Measurements from ENCODE around the gene KCNC1.

DNA sequence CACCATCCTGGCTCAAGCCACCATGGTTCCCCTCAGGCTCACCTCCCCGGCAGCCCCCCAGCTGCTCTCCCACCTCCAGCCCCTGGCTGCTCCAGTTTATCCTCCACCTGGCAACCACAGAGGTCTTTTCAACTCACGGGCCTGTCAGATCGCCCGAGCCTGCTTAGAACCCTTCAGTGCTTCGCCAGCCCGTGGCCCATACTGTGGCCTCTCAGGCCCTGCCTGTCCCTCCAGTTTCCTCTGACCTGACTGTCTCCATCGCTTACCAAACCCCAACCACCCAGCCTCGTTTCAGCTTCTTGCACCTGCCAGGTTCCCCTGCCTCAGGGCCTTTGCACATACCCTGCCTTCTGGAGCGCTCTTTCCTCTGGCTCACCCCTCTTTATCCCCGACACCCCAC lies 6.9 kb downstream of the KCNC1 start:
- TF ChIP-seq, protein P1, sequence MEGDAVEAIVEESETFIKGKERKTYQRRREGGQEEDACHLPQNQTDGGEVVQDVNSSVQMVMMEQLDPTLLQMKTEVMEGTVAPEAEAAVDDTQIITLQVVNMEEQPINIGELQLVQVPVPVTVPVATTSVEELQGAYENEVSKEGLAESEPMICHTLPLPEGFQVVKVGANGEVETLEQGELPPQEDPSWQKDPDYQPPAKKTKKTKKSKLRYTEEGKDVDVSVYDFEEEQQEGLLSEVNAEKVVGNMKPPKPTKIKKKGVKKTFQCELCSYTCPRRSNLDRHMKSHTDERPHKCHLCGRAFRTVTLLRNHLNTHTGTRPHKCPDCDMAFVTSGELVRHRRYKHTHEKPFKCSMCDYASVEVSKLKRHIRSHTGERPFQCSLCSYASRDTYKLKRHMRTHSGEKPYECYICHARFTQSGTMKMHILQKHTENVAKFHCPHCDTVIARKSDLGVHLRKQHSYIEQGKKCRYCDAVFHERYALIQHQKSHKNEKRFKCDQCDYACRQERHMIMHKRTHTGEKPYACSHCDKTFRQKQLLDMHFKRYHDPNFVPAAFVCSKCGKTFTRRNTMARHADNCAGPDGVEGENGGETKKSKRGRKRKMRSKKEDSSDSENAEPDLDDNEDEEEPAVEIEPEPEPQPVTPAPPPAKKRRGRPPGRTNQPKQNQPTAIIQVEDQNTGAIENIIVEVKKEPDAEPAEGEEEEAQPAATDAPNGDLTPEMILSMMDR (CRISPR knock-in tag; IDR thresholded peaks at IDR 0.05): no peak
- TF ChIP-seq, protein P2, sequence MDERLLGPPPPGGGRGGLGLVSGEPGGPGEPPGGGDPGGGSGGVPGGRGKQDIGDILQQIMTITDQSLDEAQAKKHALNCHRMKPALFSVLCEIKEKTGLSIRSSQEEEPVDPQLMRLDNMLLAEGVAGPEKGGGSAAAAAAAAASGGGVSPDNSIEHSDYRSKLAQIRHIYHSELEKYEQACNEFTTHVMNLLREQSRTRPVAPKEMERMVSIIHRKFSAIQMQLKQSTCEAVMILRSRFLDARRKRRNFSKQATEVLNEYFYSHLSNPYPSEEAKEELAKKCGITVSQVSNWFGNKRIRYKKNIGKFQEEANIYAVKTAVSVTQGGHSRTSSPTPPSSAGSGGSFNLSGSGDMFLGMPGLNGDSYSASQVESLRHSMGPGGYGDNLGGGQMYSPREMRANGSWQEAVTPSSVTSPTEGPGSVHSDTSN (CRISPR knock-in tag; IDR thresholded peaks at IDR 0.05): no peak
- TF ChIP-seq ZNF282 (IDR thresholded peaks at IDR 0.05; ENCODE audit: partially characterized antibody) (no peak), GPN1 (CRISPR knock-in tag; IDR thresholded peaks at IDR 0.05; ENCODE audit: borderline replicate concordance) (no peak), RFX5 (IDR thresholded peaks at IDR 0.05; ENCODE audit: low read depth, low read length) (no peak), MAZ (IDR thresholded peaks at IDR 0.05; ENCODE audit: borderline replicate concordance, low read depth, low read length) (no peak), MAZ (CRISPR knock-in tag; IDR thresholded peaks at IDR 0.05; ENCODE audit: low read depth) (no peak), STAT5B (CRISPR knock-in tag; IDR thresholded peaks at IDR 0.05) (no peak), TCF7L2 (IDR thresholded peaks at IDR 0.05; ENCODE audit: low read depth, low read length) (no peak)
- TF ChIP-seq, protein P3, sequence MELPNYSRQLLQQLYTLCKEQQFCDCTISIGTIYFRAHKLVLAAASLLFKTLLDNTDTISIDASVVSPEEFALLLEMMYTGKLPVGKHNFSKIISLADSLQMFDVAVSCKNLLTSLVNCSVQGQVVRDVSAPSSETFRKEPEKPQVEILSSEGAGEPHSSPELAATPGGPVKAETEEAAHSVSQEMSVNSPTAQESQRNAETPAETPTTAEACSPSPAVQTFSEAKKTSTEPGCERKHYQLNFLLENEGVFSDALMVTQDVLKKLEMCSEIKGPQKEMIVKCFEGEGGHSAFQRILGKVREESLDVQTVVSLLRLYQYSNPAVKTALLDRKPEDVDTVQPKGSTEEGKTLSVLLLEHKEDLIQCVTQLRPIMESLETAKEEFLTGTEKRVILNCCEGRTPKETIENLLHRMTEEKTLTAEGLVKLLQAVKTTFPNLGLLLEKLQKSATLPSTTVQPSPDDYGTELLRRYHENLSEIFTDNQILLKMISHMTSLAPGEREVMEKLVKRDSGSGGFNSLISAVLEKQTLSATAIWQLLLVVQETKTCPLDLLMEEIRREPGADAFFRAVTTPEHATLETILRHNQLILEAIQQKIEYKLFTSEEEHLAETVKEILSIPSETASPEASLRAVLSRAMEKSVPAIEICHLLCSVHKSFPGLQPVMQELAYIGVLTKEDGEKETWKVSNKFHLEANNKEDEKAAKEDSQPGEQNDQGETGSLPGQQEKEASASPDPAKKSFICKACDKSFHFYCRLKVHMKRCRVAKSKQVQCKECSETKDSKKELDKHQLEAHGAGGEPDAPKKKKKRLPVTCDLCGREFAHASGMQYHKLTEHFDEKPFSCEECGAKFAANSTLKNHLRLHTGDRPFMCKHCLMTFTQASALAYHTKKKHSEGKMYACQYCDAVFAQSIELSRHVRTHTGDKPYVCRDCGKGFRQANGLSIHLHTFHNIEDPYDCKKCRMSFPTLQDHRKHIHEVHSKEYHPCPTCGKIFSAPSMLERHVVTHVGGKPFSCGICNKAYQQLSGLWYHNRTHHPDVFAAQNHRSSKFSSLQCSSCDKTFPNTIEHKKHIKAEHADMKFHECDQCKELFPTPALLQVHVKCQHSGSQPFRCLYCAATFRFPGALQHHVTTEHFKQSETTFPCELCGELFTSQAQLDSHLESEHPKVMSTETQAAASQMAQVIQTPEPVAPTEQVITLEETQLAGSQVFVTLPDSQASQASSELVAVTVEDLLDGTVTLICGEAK (IDR thresholded peaks at IDR 0.05): no peak
- TF ChIP-seq, protein P3 (CRISPR knock-in tag; IDR thresholded peaks at IDR 0.05): no peak

Measured in HepG2 (cell line).